B cell (primary cell): ENCODE results near the gene UCMA. TPM values are rescaled to one million over a fixed set of nuclear protein-coding genes. Genes with fewer than 3 reads are reported as not detected.
"Not testable (repeated sequence)": the region's sequence is repeated elsewhere in the genome, so short reads cannot be mapped to it uniquely, and the experiment has no call there.

Experiments
- ATAC-seq: fragments of 200-7000 bp; cut with Tn5 transposase; one replicate; pipeline ENCODE4 v1.10.0; 2021; ENCODE audit warnings: low read depth, mild to moderate bottlenecking, moderate number of reproducible peaks, moderate library complexity
- CTCF ChIA-PET: fragments of 350-600 bp; sonication (Branson Sonifier 250); formaldehyde crosslinking; loops from one replicate; lab custom pipeline; 2021; ENCODE audit warnings: antibody characterized with exemption, inconsistent platforms; lab: Charles Lee
- POLR2A ChIA-PET: fragments of 350-600 bp; sonication (Branson Sonifier 250); formaldehyde crosslinking; loops from one replicate; lab custom pipeline; 2021; ENCODE audit warnings: antibody characterized with exemption; lab: Charles Lee
- DNase-seq: peaks from one replicate; pipeline ENCODE4 v3.0.0; 2013
- H2AFZ ChIP-seq: 2 replicates; pipeline ENCODE4 v1.6.1; 2012; ENCODE audit warnings: mild to moderate bottlenecking, low read depth, low read length; ENCODE audit not compliant: insufficient read depth, poor library complexity, severe bottlenecking
- H3K27ac ChIP-seq, 2 donors: 1 replicate in 1 of 2; 2 replicates in 1 of 2; pipeline ENCODE4 v1.5.1; 2012 to 2013; ENCODE audit warnings: low read length in 2 of 2, mild to moderate bottlenecking in 2 of 2, moderate library complexity in 1 of 2
- H3K27me3 ChIP-seq, 4 experiments: fragments of 200-600 bp in 1 of 4; sonication (generic) in 1 of 4; replicated peaks in 1 of 4; 1 replicate in 2 of 4; 2 replicates in 2 of 4; pipeline versions ENCODE4 v1.6.1 to v1.7.0; 2013 to 2016; ENCODE audit warnings: low read length in 3 of 4, mild to moderate bottlenecking in 2 of 4, mixed read lengths in 1 of 4, moderate library complexity in 1 of 4; ENCODE audit not compliant: insufficient read depth in 4 of 4, control insufficient read depth in 3 of 4; ENCODE audit errors: control extremely low read depth in 1 of 4
- H3K36me3 ChIP-seq, 2 experiments: replicated peaks in 1 of 2; 1 replicate in 1 of 2; 2 replicates in 1 of 2; pipeline versions ENCODE4 v1.6.1 to v1.7.1; 2013; ENCODE audit warnings: low read length in 1 of 2; ENCODE audit not compliant: insufficient read depth in 2 of 2, control insufficient read depth in 1 of 2; ENCODE audit errors: control extremely low read depth in 1 of 2, extremely low read depth in 1 of 2
- H3K4me1 ChIP-seq, 2 donors: fragments of 200-600 bp in 1 of 2; sonication (generic) in 1 of 2; 1 replicate in 1 of 2; 2 replicates in 1 of 2; pipeline versions ENCODE4 v1.5.1 to v1.6.1; 2013 to 2017; ENCODE audit warnings: low read length in 2 of 2; ENCODE audit not compliant: control insufficient read depth in 2 of 2, insufficient read depth in 2 of 2
- H3K4me2 ChIP-seq: replicated peaks from 2 replicates; pipeline ENCODE3; 2012; ENCODE audit warnings: mild to moderate bottlenecking, low read depth, low read length; ENCODE audit not compliant: poor library complexity, severe bottlenecking
- H3K4me3 ChIP-seq, 5 experiments: fragments of 200-600 bp in 1 of 5; sonication (generic) in 1 of 5; 1 replicate in 3 of 5; 2 replicates in 2 of 5; pipeline versions ENCODE4 v1.5.1 to v1.7.0; 2011 to 2016; ENCODE audit warnings: low read length in 4 of 5, mild to moderate bottlenecking in 4 of 5, low read depth in 2 of 5, control low read depth in 1 of 5, moderate library complexity in 1 of 5; ENCODE audit not compliant: insufficient read depth in 1 of 5; ENCODE audit errors: control extremely low read depth in 1 of 5, extremely low read depth in 1 of 5
- H3K79me2 ChIP-seq: fragments of 200-600 bp; sonication (generic); one replicate; pipeline ENCODE4 v1.6.0; 2016; ENCODE audit warnings: low read length; ENCODE audit not compliant: control insufficient read depth, insufficient read depth
- H3K9ac ChIP-seq: fragments of 200-600 bp; sonication (generic); 2 replicates; pipeline ENCODE4 v1.6.1; 2017; ENCODE audit warnings: mild to moderate bottlenecking, low read length, moderate library complexity
- H3K9me3 ChIP-seq, 3 donors: one replicate each; pipeline versions ENCODE4 v1.6.1 to v1.7.1; 2013; ENCODE audit warnings: low read length in 2 of 3; ENCODE audit not compliant: control insufficient read depth in 2 of 3, insufficient read depth in 1 of 3; ENCODE audit errors: control extremely low read depth in 1 of 3
- H4K20me1 ChIP-seq: 2 replicates; pipeline ENCODE4 v1.6.0; 2012; ENCODE audit warnings: mild to moderate bottlenecking, low read length; ENCODE audit not compliant: insufficient read depth, control insufficient read depth, poor library complexity, severe bottlenecking
- H3K27ac Mint-ChIP-seq: one replicate; pipeline ENCODE4 v1.8.0; 2021; ENCODE audit warnings: mixed read lengths
- H3K27me3 Mint-ChIP-seq: one replicate; pipeline ENCODE4 v1.8.0; 2021; ENCODE audit warnings: mixed read lengths
- H3K4me1 Mint-ChIP-seq: one replicate; pipeline ENCODE4 v1.8.0; 2021; ENCODE audit warnings: mixed read lengths
- H3K4me3 Mint-ChIP-seq: one replicate; pipeline ENCODE4 v1.8.0; 2021; ENCODE audit warnings: mixed read lengths
- H3K9me3 Mint-ChIP-seq: one replicate; pipeline ENCODE4 v1.8.0; 2022; ENCODE audit warnings: mixed read lengths; ENCODE audit not compliant: insufficient read depth
- CTCF ChIP-seq: fragments of 200-600 bp; IDR thresholded peaks from one replicate; pipeline ENCODE4 v1.8.0; 2022; ENCODE audit warnings: antibody characterized with exemption, mild to moderate bottlenecking
- EZH2 ChIP-seq: IDR thresholded peaks from 2 replicates; pipeline ENCODE4 v1.6.1; 2012; ENCODE audit warnings: borderline replicate concordance, low read depth, mild to moderate bottlenecking, moderate library complexity, low read length; ENCODE audit not compliant: insufficient read depth, poor library complexity, severe bottlenecking
- WGBS: methylation state at CpG from one replicate; pipeline ENCODE4 v1.1.5; 2013; ENCODE audit warnings: missing lambda C conversion rate; ENCODE audit not compliant: insufficient coverage; 5-methylcytosine and 5-hydroxymethylcytosine counted together
- intact Hi-C: fragments of 100-400 bp; cut with micrococcal nuclease; formaldehyde crosslinking; loops from one replicate; pipeline ENCODE4 v1.10.0; 2022
- polyA plus RNA-seq: library from polyadenylated mRNA; depleted of rRNA; stranded (reverse); fragments of >200 nt; gene quantifications from 2 replicates; pipeline ENCODE4 v1.2.3, GENCODE V29; 2012
- total RNA-seq, 2 donors: library from RNA; stranded (reverse); fragments of 120-200 nt in 1 of 2; gene quantifications; 1 replicate in 1 of 2; 2 replicates in 1 of 2; pipeline versions ENCODE4 v1.2.3 to v1.2.4, GENCODE V29; 2013 to 2022

The UCMA gene
- total and polyA plus RNA-seq, 2 donors (not counting 1 experiment from before 2014, with no cell fraction given), result not detected

GRCh38 chr10:13276749-13277365 is 42.7 kb upstream of the UCMA start:
- Mint-ChIP-seq H3K27ac (no peak overlapping the region), H3K4me3 (no peak overlapping the region), H3K9me3 (no peaks in the 10 kb centered on the region), H3K4me1 (no peaks in the 10 kb centered on the region), H3K27me3 (no peaks in the 10 kb centered on the region)
- no peaks in the 10 kb centered on the region for H3K9me3 ChIP-seq
- ATAC-seq (no peak), DNase-seq (no peak)
- no peaks in the 10 kb centered on the region for H3K27me3 ChIP-seq
- H3K4me1 ChIP-seq, result no peaks in the 10 kb centered on the region
- ChIA-PET POLR2A (no interaction called here), CTCF (interaction anchor here (0.6 to 1.5 kb wide), 2 partner anchors 26 to 102 kb away, joined by 3 read pairs; no protein-coding TSS in a partner anchor)
- H2AFZ ChIP-seq, result no peak overlapping the region
- no peaks in the 10 kb centered on the region for H3K79me2 ChIP-seq
- H3K36me3 ChIP-seq, result no peaks in the 10 kb centered on the region
- H4K20me1 ChIP-seq, result no peaks in the 10 kb centered on the region
- H3K4me3 ChIP-seq, result no peak overlapping the region
- H3K27ac ChIP-seq, result no peak overlapping the region
- intact Hi-C loops, result no loop called here
- no peak overlapping the region for H3K9ac ChIP-seq
- WGBS, result 100% methylated on average over 1 of the region's 4 CpGs
- H3K4me2 ChIP-seq, result no peak overlapping the region
- no peak for TF ChIP-seq EZH2
- TF ChIP-seq CTCF, result no peak

GRCh38 chr10:13276146-13276545 is 42.0 kb upstream of the UCMA start:
- H4K20me1 ChIP-seq, H3K4me3 Mint-ChIP-seq, H3K9me3 ChIP-seq, H3K4me1 ChIP-seq, H3K4me3 ChIP-seq, H3K79me2 ChIP-seq, H3K4me1 Mint-ChIP-seq, intact Hi-C loops, H3K9ac ChIP-seq, H3K27me3 ChIP-seq, H3K27ac Mint-ChIP-seq, H3K9me3 Mint-ChIP-seq, DNase-seq, H3K36me3 ChIP-seq, H2AFZ ChIP-seq, ATAC-seq, H3K27ac ChIP-seq, H3K27me3 Mint-ChIP-seq, H3K4me2 ChIP-seq, POLR2A ChIA-PET: not testable (repeated sequence)
- CTCF ChIA-PET, result interaction anchor here (0.6 kb wide), 1 partner anchor 101 kb away, joined by 3 read pairs; no protein-coding TSS in a partner anchor
- WGBS, result 100% methylated on average over 2 of the region's 11 CpGs
